HepG2 (cell line): Measurements from ENCODE around the gene ALG9. TPM values are rescaled to one million over a fixed set of nuclear protein-coding genes. Genes with fewer than 3 reads are reported as not detected.
A peak's percentile ranks its signal among the peaks of the same experiment; 100 is the strongest.

Source experiments
- CEBPB ChIP-seq: IDR thresholded peaks from 2 replicates; pipeline ENCODE4 v1.6.1; 2011; ENCODE audit warnings: low read depth, low read length, improper control_type of control experiment, borderline replicate concordance
- CREB3 ChIP-seq: sonication (generic); formaldehyde crosslinking; IDR thresholded peaks from 2 replicates; pipeline ENCODE4 v1.5.0; 2020; ENCODE audit warnings: missing genetic modification reagents
- E2F2 ChIP-seq: sonication (generic); formaldehyde crosslinking; IDR thresholded peaks from 2 replicates; pipeline ENCODE4 v1.4.0; 2020; ENCODE audit warnings: missing genetic modification reagents, borderline replicate concordance
- HOXA5 ChIP-seq: sonication (generic); formaldehyde crosslinking; IDR thresholded peaks from 2 replicates; pipeline ENCODE4 v1.4.0; 2020; ENCODE audit warnings: missing genetic modification reagents
- MED1 ChIP-seq: sonication (generic); formaldehyde crosslinking; IDR thresholded peaks from 2 replicates; pipeline ENCODE4 v1.4.0; 2020; ENCODE audit warnings: missing genetic modification reagents
- POGZ ChIP-seq: sonication (generic); formaldehyde crosslinking; IDR thresholded peaks from 2 replicates; pipeline ENCODE4 v1.4.0; 2020; ENCODE audit warnings: mild to moderate bottlenecking, missing genetic modification reagents
- U2AF2 ChIP-seq: fragments of 200-400 bp; formaldehyde crosslinking; IDR thresholded peaks from 2 replicates; pipeline ENCODE4 v1.6.1; 2017; ENCODE audit warnings: low read depth, mild to moderate bottlenecking, low read length
- XRCC5 ChIP-seq: fragments of 200-400 bp; formaldehyde crosslinking; optimal IDR thresholded peaks from 2 replicates; pipeline ENCODE3; 2017; ENCODE audit warnings: mild to moderate bottlenecking, low read length
- ZFP41 ChIP-seq: sonication (generic); formaldehyde crosslinking; IDR thresholded peaks from 2 replicates; pipeline ENCODE4 v1.4.0; 2020; ENCODE audit warnings: mild to moderate bottlenecking, missing genetic modification reagents, borderline replicate concordance
- ZIK1 ChIP-seq: sonication (generic); formaldehyde crosslinking; IDR thresholded peaks from 2 replicates; pipeline ENCODE4 v1.5.0; 2020; ENCODE audit warnings: mild to moderate bottlenecking, low read depth, missing genetic modification reagents, borderline replicate concordance
- ZNF180 ChIP-seq: sonication (generic); formaldehyde crosslinking; IDR thresholded peaks from 2 replicates; pipeline ENCODE4 v1.4.0; 2020; ENCODE audit warnings: low read depth, missing genetic modification reagents, borderline replicate concordance
- ZNF224 ChIP-seq: sonication (generic); formaldehyde crosslinking; IDR thresholded peaks from 2 replicates; pipeline ENCODE4 v1.5.0; 2020; ENCODE audit warnings: mild to moderate bottlenecking, missing genetic modification reagents
- ZNF3 ChIP-seq: IDR thresholded peaks from 2 replicates; pipeline ENCODE4 v1.7.0; 2017; ENCODE audit warnings: inconsistent platforms
- ZNF333 ChIP-seq: sonication (generic); formaldehyde crosslinking; IDR thresholded peaks from 2 replicates; pipeline ENCODE4 v1.4.0; 2020; ENCODE audit warnings: mild to moderate bottlenecking, missing genetic modification reagents, borderline replicate concordance
- ZNF484 ChIP-seq: sonication (generic); formaldehyde crosslinking; IDR thresholded peaks from 2 replicates; pipeline ENCODE4 v1.5.1; 2020; ENCODE audit warnings: mild to moderate bottlenecking, low read depth, missing genetic modification reagents, borderline replicate concordance
- ZNF629 ChIP-seq: sonication (generic); formaldehyde crosslinking; conservative IDR thresholded peaks from 2 replicates; pipeline ENCODE4 v1.5.0; 2020; ENCODE audit warnings: missing genetic modification reagents
- ZNF747 ChIP-seq: sonication (generic); formaldehyde crosslinking; IDR thresholded peaks from 2 replicates; pipeline ENCODE4 v1.8.1; 2023; ENCODE audit warnings: missing genetic modification reagents, mild to moderate bottlenecking, borderline replicate concordance
- ZNF770 ChIP-seq: sonication (generic); formaldehyde crosslinking; IDR thresholded peaks from 2 replicates; pipeline ENCODE4 v1.5.0; 2020; ENCODE audit warnings: mild to moderate bottlenecking, missing genetic modification reagents
- polyA plus RNA-seq, 8 experiments: library from polyadenylated mRNA; depleted of rRNA in 3 of 8; stranded (reverse) in 7 of 8; unstranded in 1 of 8; fragments of >200 nt; fragmentation: Illumina TruSeq in 4 of 8; extraction: Trizol in 4 of 8; gene quantifications; 2 replicates each; pipeline versions ENCODE4 v1.2.1 to v1.2.3, GENCODE V29; 2011 to 2016; ENCODE audit warnings: low read depth in 4 of 8, missing spikeins in 1 of 8, mixed read lengths in 1 of 8; ENCODE audit not compliant: insufficient read depth in 1 of 8
- total RNA-seq, 5 experiments: library from RNA; depleted of rRNA; stranded (reverse); fragments of >200 nt; fragmentation: Illumina TruSeq; extraction: Trizol; gene quantifications; 2 replicates each; pipeline ENCODE4 v1.2.3, GENCODE V29; 2016; ENCODE audit warnings: low read depth in 1 of 5
- TF ChIP-seq, protein P1 (sequence below): sonication (generic); formaldehyde crosslinking; IDR thresholded peaks from 2 replicates; pipeline ENCODE4 v1.4.0; 2020; ENCODE audit warnings: missing genetic modification reagents
- TF ChIP-seq, protein P2 (sequence below): sonication (generic); formaldehyde crosslinking; IDR thresholded peaks from 2 replicates; pipeline ENCODE4 v1.8.1; 2022; ENCODE audit warnings: low read depth, mild to moderate bottlenecking, missing genetic modification reagents

ALG9 gene
- total and polyA plus RNA-seq, 2 of the 13 experiments (the other 11 are each of a cell fraction or from before 2014, with no cell fraction given) = 39.4 to 40.6 TPM

- TF ChIP-seq ZNF224 (peak; percentile 73; the same call in 1 of the 2 replicates), XRCC5 (peak; percentile 95), MED1 (CRISPR knock-in tag) (peak; percentile 85), ZNF180 (CRISPR knock-in tag) (0 out of 2 replicates have a peak, but pooled peaks have one; percentile 57), ZNF747 (CRISPR knock-in tag) (peak; percentile 92), E2F2 (CRISPR knock-in tag) (0 out of 2 replicates have a peak, but pooled peaks have one; percentile 71), ZNF629 (CRISPR knock-in tag) (no peak), ZNF484 (0 out of 2 replicates have a peak, but pooled peaks have one; percentile 56), U2AF2 (no peak), ZFP41 (CRISPR knock-in tag) (no peak), CEBPB (no peak), ZIK1 (CRISPR knock-in tag) (0 out of 2 replicates have a peak, but pooled peaks have one; percentile 78), ZNF770 (CRISPR knock-in tag) (peak; percentile 88), ZNF333 (CRISPR knock-in tag) (peak; percentile 45; the same call in 1 of the 2 replicates), ZNF3 (CRISPR knock-in tag) (0 out of 2 replicates have a peak, but pooled peaks have one; percentile 51), POGZ (CRISPR knock-in tag) (peak; percentile 100), CREB3 (CRISPR knock-in tag) (no peak), HOXA5 (peak; percentile 30; the same call in 1 of the 2 replicates)
- TF ChIP-seq, protein P1, sequence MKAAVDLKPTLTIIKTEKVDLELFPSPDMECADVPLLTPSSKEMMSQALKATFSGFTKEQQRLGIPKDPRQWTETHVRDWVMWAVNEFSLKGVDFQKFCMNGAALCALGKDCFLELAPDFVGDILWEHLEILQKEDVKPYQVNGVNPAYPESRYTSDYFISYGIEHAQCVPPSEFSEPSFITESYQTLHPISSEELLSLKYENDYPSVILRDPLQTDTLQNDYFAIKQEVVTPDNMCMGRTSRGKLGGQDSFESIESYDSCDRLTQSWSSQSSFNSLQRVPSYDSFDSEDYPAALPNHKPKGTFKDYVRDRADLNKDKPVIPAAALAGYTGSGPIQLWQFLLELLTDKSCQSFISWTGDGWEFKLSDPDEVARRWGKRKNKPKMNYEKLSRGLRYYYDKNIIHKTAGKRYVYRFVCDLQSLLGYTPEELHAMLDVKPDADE = 0 out of 2 replicates have a peak, but pooled peaks have one; percentile 57
- TF ChIP-seq, protein P2, sequence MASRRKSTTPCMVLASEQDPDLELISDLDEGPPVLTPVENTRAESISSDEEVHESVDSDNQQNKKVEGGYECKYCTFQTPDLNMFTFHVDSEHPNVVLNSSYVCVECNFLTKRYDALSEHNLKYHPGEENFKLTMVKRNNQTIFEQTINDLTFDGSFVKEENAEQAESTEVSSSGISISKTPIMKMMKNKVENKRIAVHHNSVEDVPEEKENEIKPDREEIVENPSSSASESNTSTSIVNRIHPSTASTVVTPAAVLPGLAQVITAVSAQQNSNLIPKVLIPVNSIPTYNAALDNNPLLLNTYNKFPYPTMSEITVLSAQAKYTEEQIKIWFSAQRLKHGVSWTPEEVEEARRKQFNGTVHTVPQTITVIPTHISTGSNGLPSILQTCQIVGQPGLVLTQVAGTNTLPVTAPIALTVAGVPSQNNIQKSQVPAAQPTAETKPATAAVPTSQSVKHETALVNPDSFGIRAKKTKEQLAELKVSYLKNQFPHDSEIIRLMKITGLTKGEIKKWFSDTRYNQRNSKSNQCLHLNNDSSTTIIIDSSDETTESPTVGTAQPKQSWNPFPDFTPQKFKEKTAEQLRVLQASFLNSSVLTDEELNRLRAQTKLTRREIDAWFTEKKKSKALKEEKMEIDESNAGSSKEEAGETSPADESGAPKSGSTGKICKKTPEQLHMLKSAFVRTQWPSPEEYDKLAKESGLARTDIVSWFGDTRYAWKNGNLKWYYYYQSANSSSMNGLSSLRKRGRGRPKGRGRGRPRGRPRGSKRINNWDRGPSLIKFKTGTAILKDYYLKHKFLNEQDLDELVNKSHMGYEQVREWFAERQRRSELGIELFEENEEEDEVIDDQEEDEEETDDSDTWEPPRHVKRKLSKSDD (CRISPR knock-in tag) = peak; percentile 98
Measured at GRCh38 chr11:111878849-111879636, 7.7 kb upstream of the ALG9 start, which contains the start of the genes CFAP68 and FDXACB1 (continued).
